Measurements from ENCODE around the gene BMP5. TPM values are rescaled to one million over a fixed set of nuclear protein-coding genes. Genes with fewer than 3 reads are reported as not detected.

The BMP5 gene
- total and polyA plus RNA-seq, 2 donors (not counting 3 experiments of a cell fraction or from before 2014, with no cell fraction given): not detected

- BruUV-seq (replicated peaks): no TSS peak
- H2AFZ ChIP-seq (ENCODE audit: low read depth, low read length): no peak overlapping the region
- no peaks in the 10 kb centered on the region for H3K9me3 ChIP-seq (replicated peaks; ENCODE audit: control insufficient read depth, insufficient read depth, low read length)
- FAIRE-seq (no peak), DNase-seq (ENCODE audit: low read depth, low spot score) (no peak)
- no peak overlapping the region for H3K27ac ChIP-seq (ENCODE audit: insufficient read depth, low read depth, low read length)
- TF ChIP-seq EZH2 (IDR thresholded peaks at IDR 0.05; ENCODE audit: borderline replicate concordance, low read depth, low read length, severe bottlenecking) (no peak), MYC (IDR thresholded peaks at IDR 0.05; ENCODE audit: low read depth, low read length) (no peak), FOS (IDR thresholded peaks at IDR 0.05; ENCODE audit: borderline replicate concordance, insufficient read depth, low read length) (no peak), JUN (IDR thresholded peaks at IDR 0.05; ENCODE audit: borderline replicate concordance, insufficient read depth, insufficient read length, low read depth) (no peak), GATA2 (IDR thresholded peaks at IDR 0.05; ENCODE audit: insufficient read depth, insufficient read length, low read depth, low read length) (no peak), POLR2AphosphoS5 (IDR thresholded peaks at IDR 0.05; ENCODE audit: insufficient read depth, low read depth, low read length) (no peak), POLR2A (IDR thresholded peaks at IDR 0.05; ENCODE audit: low read depth, low read length) (no peak), MAX (IDR thresholded peaks at IDR 0.05; ENCODE audit: insufficient read depth, insufficient read length) (no peak), CTCF (IDR thresholded peaks at IDR 0.05; ENCODE audit: extremely low read depth in 1 of 2, insufficient read depth in 1 of 2, low read depth in 1 of 2, low read length in 2 of 2) (no peak)
- H3K9me1 ChIP-seq (replicated peaks; ENCODE audit: control insufficient read depth, extremely low read depth, insufficient read depth, low read length): no peaks in the 10 kb centered on the region
- H3K4me3 ChIP-seq (replicated peaks in 1 of 3; ENCODE audit: insufficient read depth in 1 of 3, low read depth in 1 of 3, low read length in 3 of 3): no peak overlapping the region
- no peaks in the 10 kb centered on the region for H3K36me3 ChIP-seq (ENCODE audit: control insufficient read depth in 2 of 2, extremely low read depth in 1 of 2, insufficient read depth in 2 of 2, low read length in 2 of 2)
- CTCF ChIA-PET: interaction anchor here (0.9 kb wide), 1 partner anchor 20 kb away, joined by 3 read pairs; no protein-coding TSS in a partner anchor
- H4K20me1 ChIP-seq (replicated peaks; ENCODE audit: control insufficient read depth, extremely low read depth, insufficient read depth, low read length): no peaks in the 10 kb centered on the region
- H3K27me3 ChIP-seq (ENCODE audit: control insufficient read depth in 2 of 2, insufficient read depth in 2 of 2, low read length in 2 of 2): no peaks in the 10 kb centered on the region
- H3K79me2 ChIP-seq (ENCODE audit: control insufficient read depth, insufficient read depth, low read length): no peaks in the 10 kb centered on the region
- H3K9ac ChIP-seq (replicated peaks; ENCODE audit: extremely low read depth, insufficient read depth, low read length): no peak overlapping the region
- dilution Hi-C loops (cut with MboI; ENCODE audit: extremely low pct_ligation_motif_present, low sequenced_read_pairs): no loop called here
- intact Hi-C loops (cut with micrococcal nuclease): no loop called here
- peaks cover 15% of the 10 kb centered on the region for H3K4me1 ChIP-seq (ENCODE audit: control insufficient read depth, extremely low read depth, insufficient read depth, low read length)
- POLR2A ChIA-PET: no interaction called here
- no peak overlapping the region for H3K4me2 ChIP-seq (ENCODE audit: insufficient read depth, low read length)
These were observed 166.7 kb downstream of the BMP5 start for GRCh38 chr6:55708711-55709110.

Data from endothelial cell of umbilical vein (primary cell).